Thyroid gland (tissue), 4 donors: Measurements from ENCODE around the gene OR1D5. TPM values are rescaled to one million over a fixed set of nuclear protein-coding genes. Genes with fewer than 3 reads are reported as not detected.

Source experiments
- DNase-seq, 2 donors: peaks; one replicate each; pipeline ENCODE4 v3.0.0-alpha.2; 2019
- H3K27ac ChIP-seq, 3 donors: fragments of 200-600 bp; sonication (generic); 1 replicate in 2 of 3; 2 replicates in 1 of 3; pipeline ENCODE4 v1.5.1; 2016 to 2019; ENCODE audit warnings: mild to moderate bottlenecking in 1 of 3, moderate library complexity in 1 of 3
- H3K27me3 ChIP-seq: fragments of 200-600 bp; sonication (generic); one replicate; pipeline ENCODE4 v1.5.1; 2019
- H3K36me3 ChIP-seq, 2 donors: fragments of 200-600 bp; sonication (generic); one replicate each; pipeline ENCODE4 v1.5.1; 2016 to 2019
- H3K4me1 ChIP-seq, 2 donors: fragments of 200-600 bp; sonication (generic); one replicate each; pipeline ENCODE4 v1.5.1; 2017 to 2019
- H3K4me3 ChIP-seq, 3 donors: fragments of 200-600 bp; sonication (generic); replicated peaks in 1 of 3; 1 replicate in 2 of 3; 2 replicates in 1 of 3; pipeline ENCODE4 v1.5.1; 2016; ENCODE audit warnings: mild to moderate bottlenecking in 1 of 3
- H3K9me3 ChIP-seq: fragments of 200-600 bp; sonication (generic); one replicate; pipeline ENCODE4 v1.5.1; 2017
- POLR2A ChIP-seq, 2 donors: fragments of 450-650 bp; IDR thresholded peaks; one replicate each; pipeline ENCODE4 v1.6.1; 2017; ENCODE audit warnings: antibody characterized with exemption in 2 of 2, mild to moderate bottlenecking in 2 of 2, moderate library complexity in 1 of 2
- WGBS, 2 donors: methylation state at CpG; one replicate each; pipeline ENCODE4 v1.1.5; 2017; 5-methylcytosine and 5-hydroxymethylcytosine counted together
- intact Hi-C: fragments of 100-400 bp; cut with DNase I; formaldehyde crosslinking; loops from one replicate; pipeline ENCODE4 v1.15.1; 2023
- total RNA-seq, 4 donors: library from RNA; depleted of rRNA; stranded (reverse); fragments of >200 nt; gene quantifications; one replicate each; pipeline ENCODE4 v1.2.3, GENCODE V29; 2016
- TF ChIP-seq, protein P1 (sequence below), 6 experiments: fragments of 200-600 bp in 3 of 6; fragments of 450-650 bp in 3 of 6; sonication (generic) in 3 of 6; IDR thresholded peaks; one replicate each; pipeline ENCODE4 v1.5.1; 2016 to 2019; ENCODE audit warnings: antibody characterized with exemption in 6 of 6, mild to moderate bottlenecking in 2 of 6, inconsistent platforms in 1 of 6, moderate library complexity in 1 of 6

OR1D5 gene
- total RNA-seq, 4 donors from 2014 or later: not detected

DNA sequence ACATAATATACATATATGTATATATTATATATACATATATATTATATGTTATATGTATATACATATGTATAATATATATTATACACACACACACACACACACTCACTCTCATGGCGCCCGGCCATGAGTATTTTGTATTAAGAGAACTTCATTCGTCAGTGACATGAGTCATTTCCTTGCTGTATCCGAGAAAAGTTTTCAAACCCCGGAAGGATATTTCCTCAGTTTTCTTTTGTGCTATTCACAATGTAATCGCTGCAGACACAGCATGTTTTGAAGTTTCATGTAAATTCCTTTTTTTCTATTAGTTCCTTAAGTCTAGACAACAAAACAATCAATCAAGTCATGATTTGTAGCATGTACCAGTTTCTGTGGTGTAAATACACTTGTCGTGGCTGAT lies 33.3 kb downstream of the OR1D5 start:
- no peaks in the 10 kb centered on the region for H3K27me3 ChIP-seq
- H3K27ac ChIP-seq: no peak overlapping the region
- DNase-seq: no peak
- WGBS, 2 donors: 71 to 76% methylated on average over 7 of the region's 7 CpGs
- intact Hi-C loops: no loop called here
- H3K4me3 ChIP-seq: no peak overlapping the region
- H3K36me3 ChIP-seq: peaks cover 0 to 2% of the 10 kb centered on the region in 2 donors
- no peaks in the 10 kb centered on the region for H3K9me3 ChIP-seq
- no peaks in the 10 kb centered on the region for H3K4me1 ChIP-seq
- TF ChIP-seq, protein P1, sequence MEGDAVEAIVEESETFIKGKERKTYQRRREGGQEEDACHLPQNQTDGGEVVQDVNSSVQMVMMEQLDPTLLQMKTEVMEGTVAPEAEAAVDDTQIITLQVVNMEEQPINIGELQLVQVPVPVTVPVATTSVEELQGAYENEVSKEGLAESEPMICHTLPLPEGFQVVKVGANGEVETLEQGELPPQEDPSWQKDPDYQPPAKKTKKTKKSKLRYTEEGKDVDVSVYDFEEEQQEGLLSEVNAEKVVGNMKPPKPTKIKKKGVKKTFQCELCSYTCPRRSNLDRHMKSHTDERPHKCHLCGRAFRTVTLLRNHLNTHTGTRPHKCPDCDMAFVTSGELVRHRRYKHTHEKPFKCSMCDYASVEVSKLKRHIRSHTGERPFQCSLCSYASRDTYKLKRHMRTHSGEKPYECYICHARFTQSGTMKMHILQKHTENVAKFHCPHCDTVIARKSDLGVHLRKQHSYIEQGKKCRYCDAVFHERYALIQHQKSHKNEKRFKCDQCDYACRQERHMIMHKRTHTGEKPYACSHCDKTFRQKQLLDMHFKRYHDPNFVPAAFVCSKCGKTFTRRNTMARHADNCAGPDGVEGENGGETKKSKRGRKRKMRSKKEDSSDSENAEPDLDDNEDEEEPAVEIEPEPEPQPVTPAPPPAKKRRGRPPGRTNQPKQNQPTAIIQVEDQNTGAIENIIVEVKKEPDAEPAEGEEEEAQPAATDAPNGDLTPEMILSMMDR (IDR thresholded peaks at IDR 0.05): no peak
- no peak for TF ChIP-seq POLR2A (IDR thresholded peaks at IDR 0.05)

DNA sequence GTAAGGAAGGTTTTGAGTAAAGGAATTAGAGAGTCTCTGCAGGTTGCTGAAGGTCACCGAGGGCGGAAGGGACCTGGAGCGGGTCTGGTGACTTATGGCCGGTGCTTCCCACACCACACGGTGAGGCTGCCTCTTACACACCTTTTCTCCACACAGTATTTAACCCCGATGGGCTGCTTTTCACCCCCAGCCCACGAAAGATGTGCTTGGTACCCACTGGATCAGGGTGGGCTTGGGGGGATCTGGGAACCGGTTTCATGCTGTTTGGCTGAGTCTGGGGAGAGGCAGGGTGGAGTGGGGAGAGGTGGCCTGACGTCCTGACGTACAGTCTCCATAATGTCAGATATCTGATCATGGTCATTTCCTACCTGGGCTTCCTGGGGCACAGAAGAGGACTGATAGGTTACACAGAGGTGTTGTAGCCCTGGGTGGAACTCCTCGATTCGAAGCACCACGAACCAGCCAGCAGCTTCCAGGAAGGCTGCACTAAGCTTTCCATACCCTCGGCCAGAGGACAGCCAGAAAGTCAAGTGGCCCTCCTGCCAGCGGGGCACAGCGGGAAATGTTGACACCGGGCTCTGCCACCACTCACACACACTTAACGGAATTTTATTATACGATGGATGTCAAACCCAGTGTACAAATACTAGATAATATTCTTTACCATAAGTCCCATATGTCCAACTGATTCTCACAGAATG lies 34.0 kb downstream of the OR1D5 start:
- Histone ChIP-seq H3K27me3 (no peaks in the 10 kb centered on the region), H3K9me3 (no peaks in the 10 kb centered on the region), H3K36me3 (peaks cover 0 to 2% of the 10 kb centered on the region in 2 donors), H3K4me1 (no peaks in the 10 kb centered on the region), H3K4me3 (no peak overlapping the region), H3K27ac (no peak overlapping the region)
- TF ChIP-seq, protein P1 (IDR thresholded peaks at IDR 0.05): no peak
- TF ChIP-seq POLR2A (IDR thresholded peaks at IDR 0.05): no peak
- 88% methylated on average over 19 of the region's 19 CpGs for WGBS, 2 donors
- intact Hi-C loops: no loop called here
- DNase-seq: no peak

- TF ChIP-seq POLR2A (IDR thresholded peaks at IDR 0.05): no peak
- TF ChIP-seq, protein P1 (IDR thresholded peaks at IDR 0.05): no peak
- Histone ChIP-seq H3K27me3 (no peaks in the 10 kb centered on the region), H3K27ac (no peak overlapping the region), H3K4me1 (no peaks in the 10 kb centered on the region), H3K36me3 (peaks cover 0 to 2% of the 10 kb centered on the region in 2 donors), H3K9me3 (no peaks in the 10 kb centered on the region), H3K4me3 (no peak overlapping the region)
- intact Hi-C loops: no loop called here
- 87 to 91% methylated on average over 18 of the region's 18 CpGs for WGBS, 2 donors
- no peak for DNase-seq
These were observed 35.4 kb downstream of the OR1D5 start for GRCh38 chr17:3027786-3028532.

GRCh38 chr17:3026856-3027751 lies 36.3 kb downstream of the OR1D5 start:
- WGBS, 2 donors: 87 to 91% methylated on average over 18 to 24 of the region's 31 CpGs
- intact Hi-C loops: no loop called here
- Histone ChIP-seq H3K9me3 (no peaks in the 10 kb centered on the region), H3K4me1 (no peaks in the 10 kb centered on the region), H3K27me3 (no peaks in the 10 kb centered on the region), H3K4me3 (no peak overlapping the region), H3K36me3 (peaks cover 0 to 2% of the 10 kb centered on the region in 2 donors), H3K27ac (no peak overlapping the region)
- no peak for TF ChIP-seq POLR2A (IDR thresholded peaks at IDR 0.05)
- TF ChIP-seq, protein P1 (IDR thresholded peaks at IDR 0.05): no peak
- DNase-seq: no peak
